GM18508 (cell line): ENCODE results near the gene HLA-DQB1.
"Not testable (repeated sequence)": the region's sequence is repeated elsewhere in the genome, so short reads cannot be mapped to it uniquely, and the experiment has no call there.

ENCODE experiments used
- ATAC-seq: cut with Tn5 transposase; IDR thresholded peaks from one replicate; pipeline ENCODE4 v1.9.1; 2021; ENCODE audit warnings: moderate number of reproducible peaks; ENCODE audit not compliant: insufficient read depth, unreplicated experiment

The HLA-DQB1 gene

GRCh38 chr6:32664354-32664753 is 2.1 kb downstream of the HLA-DQB1 start:
- no peak for ATAC-seq

GRCh38 chr6:32662836-32663235 is 3.6 kb downstream of the HLA-DQB1 start:
- no peak for ATAC-seq

- ATAC-seq, result no peak
Observed at GRCh38 chr6:32662099-32662498, 4.4 kb downstream of the HLA-DQB1 start.

- no peak for ATAC-seq
Observed at GRCh38 chr6:32659856-32660595, 6.4 kb downstream of the HLA-DQB1 start.

GRCh38 chr6:32658268-32658897 is 8.1 kb downstream of the HLA-DQB1 start:
- ATAC-seq, result no peak

- ATAC-seq, result not testable (repeated sequence)
Observed at GRCh38 chr6:32657819-32658218, 8.6 kb downstream of the HLA-DQB1 start.

- not testable (repeated sequence) for ATAC-seq
Observed at GRCh38 chr6:32657329-32657728, 9.1 kb downstream of the HLA-DQB1 start.

GRCh38 chr6:32655203-32655710 is 11.2 kb downstream of the HLA-DQB1 start:
- ATAC-seq, result no peak

- no peak for ATAC-seq
Observed at GRCh38 chr6:32645047-32645703, 21.3 kb downstream of the HLA-DQB1 start.

- ATAC-seq, result no peak
Observed at GRCh38 chr6:32643904-32644303, 22.6 kb downstream of the HLA-DQB1 start.

- no peak for ATAC-seq
Observed at GRCh38 chr6:32642720-32643106, 23.7 kb downstream of the HLA-DQB1 start.

GRCh38 chr6:32641785-32642719 is 24.4 kb downstream of the HLA-DQB1 start:
- ATAC-seq, result not testable (repeated sequence)

- no peak for ATAC-seq
Observed at GRCh38 chr6:32641122-32641521, 25.3 kb downstream of the HLA-DQB1 start.

- no peak for ATAC-seq
Observed at GRCh38 chr6:32639440-32640394, 26.7 kb downstream of the HLA-DQB1 start.

- ATAC-seq, result no peak
Observed at GRCh38 chr6:32638532-32639219, 27.8 kb downstream of the HLA-DQB1 start.

- ATAC-seq, result no peak
Observed at GRCh38 chr6:32637883-32638282, 28.6 kb downstream of the HLA-DQB1 start.

GRCh38 chr6:32637219-32637880 is 29.1 kb downstream of the HLA-DQB1 start, which contains the start of gene HLA-DQA1:
HLA-DQA1 (plus strand) TSS chr6:32637406; CDS start chr6:32637459, 53 bp downstream.
- peak; percentile 61 for ATAC-seq
